NCI-H2196 (cell line): Measurements from ENCODE around the gene RBMS1.
"Not testable (repeated sequence)": the region's sequence is repeated elsewhere in the genome, so short reads cannot be mapped to it uniquely, and the experiment has no call there.

Experiments
- DNase-seq: peaks from one replicate; lab custom pipeline; 2025; ENCODE audit not compliant: unreplicated experiment; lab: John Stamatoyannopoulos, UW

The RBMS1 gene

GRCh38 chr2:160387558-160388262 lies 105.9 kb downstream of the RBMS1 start:
- DNase-seq, result no peak

DNA sequence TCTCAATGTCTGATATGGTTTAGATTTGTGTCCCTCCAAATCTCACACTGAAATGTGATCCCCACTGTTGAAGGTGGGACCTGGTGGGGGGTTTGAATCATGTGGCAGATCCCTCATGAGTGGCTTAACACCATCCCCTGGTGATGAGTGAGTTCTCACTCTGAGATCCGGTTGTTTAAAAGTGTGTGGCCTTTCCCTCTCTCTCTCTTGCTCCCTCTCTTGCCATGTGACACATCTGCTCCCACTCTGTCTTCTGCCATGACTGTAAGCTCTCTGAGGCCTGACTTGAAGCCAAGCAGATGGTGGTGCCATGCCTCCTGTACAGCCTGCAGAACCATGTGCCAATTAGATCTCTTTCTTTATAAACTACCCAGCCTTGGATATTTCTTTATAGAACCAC lies 108.8 kb downstream of the RBMS1 start:
- DNase-seq, result no peak

DNA sequence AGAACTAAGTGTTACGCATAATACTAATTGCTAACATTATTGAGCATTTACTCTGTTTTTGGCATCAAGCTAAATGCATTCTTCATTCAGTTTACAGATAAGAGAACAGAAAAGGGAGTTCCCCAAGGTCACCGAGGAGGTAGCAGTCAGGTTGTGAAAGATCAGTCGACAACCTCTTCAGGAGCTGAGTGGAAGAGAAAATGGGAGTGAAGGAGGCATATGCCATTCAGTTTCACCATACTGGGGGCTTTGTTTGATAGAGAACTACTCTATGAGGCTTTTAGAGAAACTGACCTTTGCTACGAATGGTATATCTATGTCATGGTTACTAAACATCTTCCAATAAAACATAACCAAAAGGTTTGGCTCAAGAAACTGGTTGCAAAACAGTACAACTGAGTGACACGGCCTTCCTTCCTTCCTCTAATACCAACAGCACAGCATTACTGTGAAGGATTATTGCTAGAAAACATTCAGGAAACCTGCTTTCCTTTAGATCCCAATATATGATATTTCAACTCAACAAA lies 112.1 kb downstream of the RBMS1 start:
- DNase-seq, result no peak

GRCh38 chr2:160380611-160381010 lies 113.0 kb downstream of the RBMS1 start:
- no peak for DNase-seq

DNA sequence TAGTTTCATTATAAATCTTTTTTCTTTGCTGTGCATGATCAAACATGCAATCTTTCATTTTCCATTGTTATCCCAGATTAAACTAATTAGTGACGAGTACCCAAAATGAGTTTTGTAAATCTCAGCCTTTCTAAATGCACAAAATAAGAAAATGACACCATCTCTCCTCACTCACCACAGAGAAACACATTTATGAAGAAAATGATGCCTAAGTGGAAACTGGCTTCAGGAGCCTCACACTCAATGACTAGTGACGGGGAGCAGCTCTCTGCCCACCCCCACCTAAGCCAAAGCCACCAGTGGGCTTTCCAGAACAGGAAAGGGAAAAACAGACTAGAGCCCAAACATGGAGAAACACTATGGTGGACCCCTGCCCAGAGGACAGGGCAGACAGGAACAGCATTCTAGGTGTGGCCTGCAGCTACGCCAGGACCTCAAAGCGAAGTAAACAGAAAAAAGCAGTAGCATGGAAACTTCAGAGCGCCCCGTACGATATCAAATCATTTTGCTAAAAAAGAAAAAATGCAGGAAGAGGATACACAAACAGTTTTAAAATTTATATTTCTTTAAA lies 113.5 kb downstream of the RBMS1 start:
- DNase-seq, result no peak

DNA sequence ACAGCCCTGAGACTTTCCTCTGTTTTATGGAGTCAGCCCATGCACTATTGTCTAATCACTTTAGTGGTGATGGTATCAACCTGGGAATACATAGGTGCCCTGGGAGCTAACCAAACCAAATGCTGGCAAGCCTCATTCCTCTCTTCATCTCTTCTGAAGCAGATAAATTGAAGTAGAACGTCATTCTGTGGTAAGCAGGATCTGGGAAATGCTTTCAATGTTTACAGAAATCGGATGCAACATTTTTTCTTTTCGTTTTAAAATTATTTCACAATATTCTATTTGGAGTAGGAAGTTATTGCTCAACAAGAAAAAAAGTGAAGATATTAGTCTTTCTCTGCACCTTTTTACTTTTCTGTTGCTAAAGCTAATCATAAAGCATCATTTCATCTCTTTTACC lies 114.2 kb downstream of the RBMS1 start:
- no peak for DNase-seq

GRCh38 chr2:160377204-160377995 lies 116.2 kb downstream of the RBMS1 start:
- no peak for DNase-seq

DNA sequence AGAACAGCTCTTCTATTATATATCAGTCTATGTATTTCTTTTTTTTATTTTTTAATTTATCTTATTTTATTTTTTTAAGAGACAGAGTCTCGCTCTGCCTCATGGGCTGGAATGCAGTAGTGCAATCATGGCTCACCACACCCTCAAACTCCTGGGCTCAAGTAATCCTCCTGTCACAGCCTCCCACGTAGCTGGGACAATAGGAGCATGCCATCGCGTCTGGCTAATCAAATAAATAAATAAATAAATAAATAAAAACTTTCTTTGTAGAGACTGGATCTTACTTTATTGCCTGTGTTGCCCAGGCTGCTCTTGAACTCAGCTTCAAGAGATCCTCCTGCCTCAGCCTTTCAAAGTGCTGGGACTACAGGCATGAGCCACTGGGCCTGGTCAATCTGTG lies 117.0 kb downstream of the RBMS1 start:
- DNase-seq, result no peak

DNA sequence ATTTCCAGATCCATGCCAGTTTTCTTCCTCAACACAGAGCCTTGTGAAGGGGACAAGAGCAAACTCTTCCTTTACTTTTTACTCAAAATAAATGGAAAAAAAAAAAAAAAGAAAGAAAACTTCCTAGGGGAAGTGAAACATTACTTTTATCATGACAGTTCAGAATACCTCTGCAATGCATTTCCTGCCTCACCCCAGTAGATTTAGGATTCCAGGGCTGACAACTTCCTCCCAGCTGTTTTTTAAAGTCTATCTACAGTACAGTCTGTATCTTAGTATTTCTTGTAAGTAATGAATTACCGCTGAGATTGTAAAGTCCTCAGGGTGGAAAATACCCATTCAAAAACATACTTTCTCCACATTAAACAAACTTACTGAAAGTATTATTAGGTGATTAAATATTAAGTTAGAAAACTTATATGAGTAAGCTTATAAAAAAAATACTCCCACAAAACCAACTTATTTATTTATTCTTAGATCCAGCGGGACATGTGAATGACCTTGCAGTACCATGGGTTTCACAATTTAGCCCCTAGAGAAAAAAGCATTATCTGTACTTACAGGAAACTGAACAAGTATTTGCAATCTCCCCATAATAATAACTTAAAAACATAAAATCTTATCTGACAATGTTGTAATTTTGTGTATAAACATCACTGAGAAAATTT lies 117.7 kb downstream of the RBMS1 start:
- DNase-seq, result no peak

DNA sequence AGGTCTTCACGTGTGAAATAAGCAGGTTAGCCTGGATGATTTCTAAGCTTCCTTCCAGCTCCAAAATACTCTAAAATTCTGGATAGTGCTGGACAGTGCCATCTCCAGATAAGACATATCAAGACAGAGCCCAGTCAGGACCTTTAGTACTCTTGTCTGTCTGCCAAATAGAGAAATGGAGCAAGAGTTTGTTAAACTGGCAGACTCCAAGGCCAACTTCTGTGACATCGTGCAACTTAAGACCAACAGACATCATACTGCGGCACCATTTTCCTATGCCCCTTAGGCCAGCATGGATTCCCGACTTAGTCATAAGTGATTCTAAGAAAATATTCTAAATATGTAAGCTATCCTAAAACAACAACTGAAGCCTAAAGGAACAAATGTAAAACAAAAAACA lies 118.6 kb downstream of the RBMS1 start:
- DNase-seq, result no peak

DNA sequence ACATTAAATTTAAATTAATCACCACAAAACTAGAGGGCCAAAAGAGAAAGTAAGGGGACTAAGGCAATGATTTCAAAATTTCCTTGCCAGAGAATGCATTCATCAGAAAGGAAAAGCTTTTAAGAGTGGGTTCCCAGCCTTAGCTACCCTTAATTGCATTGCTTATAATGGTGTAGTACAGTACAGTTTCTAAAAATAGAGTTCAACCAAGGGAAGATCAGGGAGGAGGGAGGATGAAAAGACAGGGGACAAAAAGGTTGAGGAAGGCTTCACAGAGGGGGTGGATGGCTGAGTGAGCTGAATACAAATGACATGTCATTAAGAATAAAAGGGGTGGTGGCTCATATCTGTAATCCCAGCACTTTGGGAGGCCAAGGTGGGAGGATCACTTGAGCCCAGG lies 119.9 kb downstream of the RBMS1 start:
- no peak for DNase-seq

DNA sequence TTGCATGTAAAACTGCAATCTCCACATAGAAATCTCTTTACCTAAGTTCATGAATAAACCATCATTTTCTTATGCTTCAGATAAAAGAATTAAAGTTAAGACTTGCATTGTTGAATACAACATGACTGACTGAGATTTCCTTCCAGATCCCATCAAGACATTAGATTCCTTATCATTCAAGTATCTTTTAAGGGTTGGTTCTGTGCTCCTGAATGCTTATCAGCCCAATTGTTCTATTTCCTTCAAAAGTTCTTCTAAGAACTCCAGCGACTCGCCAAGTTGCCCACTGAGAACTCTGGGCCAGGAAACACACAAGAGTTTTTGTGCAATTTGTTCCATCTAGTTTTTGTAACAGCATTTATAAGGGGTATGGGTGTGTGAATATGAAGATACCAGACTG lies 120.3 kb downstream of the RBMS1 start:
- no peak for DNase-seq

GRCh38 chr2:160372585-160372984 lies 121.0 kb downstream of the RBMS1 start:
- DNase-seq, result no peak

- no peak for DNase-seq
Observed at GRCh38 chr2:160372010-160372356, 121.6 kb downstream of the RBMS1 start.

DNA sequence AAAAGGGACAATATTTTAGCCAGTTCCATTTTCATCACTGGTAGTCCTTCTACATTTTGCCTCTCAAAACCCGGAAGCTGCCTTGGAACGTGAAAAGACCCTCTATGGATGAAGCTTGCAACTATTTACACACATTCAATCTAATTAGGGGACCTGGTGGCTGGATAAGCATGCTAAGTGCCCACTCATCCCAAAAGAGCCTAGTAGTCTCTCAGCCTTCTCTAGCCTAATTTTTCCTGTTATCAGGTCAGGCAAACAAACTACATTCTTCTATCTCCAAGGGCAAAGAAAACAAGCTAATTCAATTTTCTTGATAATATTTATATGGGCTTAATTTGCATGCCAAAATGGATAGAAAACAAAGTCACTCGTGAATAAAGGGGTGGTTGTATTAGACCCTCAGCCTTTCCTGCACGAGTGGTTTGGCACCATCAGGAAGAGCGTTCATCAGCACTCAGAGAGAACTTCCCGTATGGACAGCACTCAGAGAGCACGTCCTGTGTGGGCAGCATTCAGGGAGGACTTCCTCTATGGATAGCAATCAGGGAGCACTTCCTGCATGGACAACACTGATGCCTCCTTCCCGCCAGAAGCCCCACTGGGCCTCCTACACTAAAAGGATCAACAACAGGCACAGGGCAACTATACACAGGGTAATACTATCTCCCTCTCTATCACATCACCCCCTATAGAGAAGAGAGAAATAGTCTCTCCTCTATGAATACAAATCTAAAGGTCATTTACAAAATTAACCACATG lies 122.2 kb downstream of the RBMS1 start:
- no peak for DNase-seq

DNA sequence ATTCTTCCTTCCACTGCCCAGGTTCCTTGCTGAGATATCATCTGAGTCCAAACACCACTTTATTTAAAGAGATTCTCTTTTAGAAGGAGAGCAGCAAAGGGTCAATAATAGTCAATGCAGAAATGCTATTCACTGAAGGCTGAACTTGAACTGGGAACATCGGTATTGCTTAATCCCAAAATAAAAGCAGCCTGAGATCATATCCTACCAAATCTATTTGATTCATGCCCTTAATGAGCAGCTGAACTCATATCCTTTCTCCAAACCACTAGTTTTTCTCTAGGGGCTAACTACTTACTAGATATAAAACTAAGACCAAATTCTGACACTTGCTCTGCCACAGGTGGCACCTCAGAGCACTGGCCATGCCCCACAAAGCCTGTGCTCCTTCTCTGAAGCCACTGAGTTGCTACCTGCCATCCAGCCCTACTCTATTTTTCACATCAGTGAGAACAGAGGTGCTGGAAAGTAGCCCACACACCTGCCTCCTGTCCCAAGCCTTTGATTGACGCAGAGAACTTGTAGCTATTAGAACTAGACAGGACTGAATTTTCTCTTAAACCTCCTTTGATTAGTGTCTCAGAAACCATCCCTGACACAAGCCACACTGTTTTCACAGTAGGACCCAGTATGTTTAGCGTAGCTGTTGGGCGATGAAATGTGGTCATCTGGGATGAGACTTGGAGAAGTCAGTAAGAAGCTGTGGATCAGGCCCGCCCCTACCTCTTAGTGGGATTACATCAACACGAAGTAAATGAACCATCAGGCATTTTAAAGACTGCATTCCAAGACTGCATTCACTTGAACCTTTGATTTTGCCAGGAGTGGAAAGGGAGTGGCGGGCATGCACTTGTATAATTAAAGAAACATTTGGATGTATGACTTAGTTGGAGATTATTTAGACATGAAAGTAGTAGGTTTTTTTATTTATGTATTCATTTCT lies 124.3 kb downstream of the RBMS1 start:
- DNase-seq, result no peak

GRCh38 chr2:160367887-160368286 lies 125.7 kb downstream of the RBMS1 start:
- DNase-seq, result no peak

DNA sequence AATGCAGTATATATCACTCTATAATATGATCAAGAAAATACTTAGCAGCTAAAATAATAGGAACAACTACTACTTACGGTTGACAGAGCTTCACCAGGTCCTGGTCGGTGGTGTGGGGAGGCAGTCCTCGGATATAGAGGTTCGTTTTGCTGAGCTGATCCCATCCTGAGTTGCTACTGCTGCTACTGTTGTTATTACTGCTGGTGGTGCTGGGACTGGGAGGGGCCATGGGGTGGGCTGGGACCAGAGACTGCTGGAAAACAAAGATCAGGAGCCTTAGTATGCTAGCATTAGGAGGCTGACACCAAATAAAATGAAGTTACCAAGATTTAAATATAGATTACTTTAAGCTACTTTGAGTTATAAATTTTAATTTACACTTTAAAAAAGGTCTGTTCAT lies 126.5 kb downstream of the RBMS1 start:
- DNase-seq, result not testable (repeated sequence)

GRCh38 chr2:160366474-160366873 lies 127.1 kb downstream of the RBMS1 start:
- DNase-seq, result no peak
